Measurements from ENCODE around the gene EXOC4.

EXOC4 gene

GRCh38 chr7:133682364-133683181 is 429.7 kb downstream of the EXOC4 start:
- DNase-seq, result no peak

GRCh38 chr7:133683182-133683454 is 430.2 kb downstream of the EXOC4 start:
- no peak for DNase-seq

- no peak for DNase-seq
These were observed 435.8 kb downstream of the EXOC4 start for GRCh38 chr7:133688483-133689239.

DNA sequence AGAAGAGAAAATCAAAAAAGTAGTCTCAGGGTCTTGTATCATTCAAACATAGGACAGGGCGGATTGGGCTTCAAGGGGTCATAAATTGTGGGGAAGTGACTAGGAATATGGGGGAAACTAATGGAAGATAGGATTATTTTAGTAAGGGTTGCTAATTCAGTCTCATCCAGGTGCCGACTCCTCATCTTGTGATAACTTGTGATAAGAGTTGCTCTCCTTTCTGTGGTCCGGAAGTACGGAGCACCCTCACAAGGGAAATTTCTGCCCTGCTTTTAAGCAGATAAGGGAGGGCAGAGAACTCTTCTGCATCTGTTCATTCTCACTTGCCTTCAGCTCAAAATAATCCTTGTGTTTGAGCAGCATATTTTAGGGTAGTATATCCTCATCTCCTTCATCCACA is 437.9 kb downstream of the EXOC4 start:
- DNase-seq, result no peak

DNA sequence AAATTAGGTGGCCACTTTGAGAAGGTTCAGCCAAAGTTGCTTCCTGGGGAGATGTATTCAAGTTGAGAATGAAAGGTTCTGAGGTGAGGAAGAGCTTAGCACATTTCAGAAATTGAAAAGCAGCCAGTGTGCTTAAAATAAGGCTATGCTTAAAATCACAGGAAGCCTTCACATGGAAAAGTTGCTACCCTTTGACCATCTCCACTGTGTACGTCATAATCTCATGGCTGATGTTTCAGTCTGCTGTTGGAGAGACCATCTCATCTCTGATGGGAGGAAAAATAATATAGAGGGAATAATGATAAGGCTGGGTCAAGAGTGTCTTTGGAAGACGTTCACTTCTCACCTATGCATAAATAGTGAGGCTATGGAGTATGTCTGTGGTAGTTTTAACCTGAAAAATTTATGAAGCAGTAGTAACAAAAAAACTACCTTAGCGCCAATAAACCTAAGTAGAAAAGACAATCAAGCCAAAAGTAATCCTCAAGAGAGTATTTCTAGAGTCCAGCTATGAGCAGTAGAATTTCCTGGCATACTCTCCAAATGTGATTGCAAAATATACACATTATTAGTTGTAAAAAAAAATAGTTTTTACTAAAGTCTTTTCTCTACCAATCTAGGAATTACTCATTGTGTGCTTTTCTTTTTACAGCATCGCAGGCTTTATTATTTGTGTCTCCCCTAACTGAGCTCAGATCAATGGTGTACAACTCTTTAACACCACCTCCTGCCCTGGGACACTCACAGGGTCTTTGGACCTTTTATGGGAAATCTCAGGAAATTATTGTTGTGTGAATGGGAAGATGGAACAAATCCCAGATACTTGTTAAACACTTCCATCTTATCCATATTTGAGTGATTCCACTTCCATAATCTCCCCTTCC is 439.1 kb downstream of the EXOC4 start:
- DNase-seq, result no peak

DNA sequence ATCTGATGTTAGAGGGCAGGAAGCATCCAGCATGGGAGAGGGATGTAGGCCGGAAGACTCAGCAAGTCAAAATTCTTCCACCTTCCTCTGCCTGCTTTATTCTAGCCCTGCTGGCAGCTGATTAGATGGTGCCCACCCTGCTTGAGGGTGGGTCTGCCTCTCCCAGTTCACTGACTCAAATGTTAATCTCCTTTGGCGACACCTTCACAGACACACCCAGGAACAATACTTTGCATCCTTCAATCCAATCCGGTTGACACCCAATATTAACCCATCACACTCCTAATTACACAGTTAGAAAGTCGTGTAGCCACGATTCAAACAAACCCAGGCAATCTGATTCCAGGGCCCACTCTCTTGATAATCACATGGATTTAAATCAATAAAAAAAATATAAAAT is 440.4 kb downstream of the EXOC4 start:
- no peak for DNase-seq

DNA sequence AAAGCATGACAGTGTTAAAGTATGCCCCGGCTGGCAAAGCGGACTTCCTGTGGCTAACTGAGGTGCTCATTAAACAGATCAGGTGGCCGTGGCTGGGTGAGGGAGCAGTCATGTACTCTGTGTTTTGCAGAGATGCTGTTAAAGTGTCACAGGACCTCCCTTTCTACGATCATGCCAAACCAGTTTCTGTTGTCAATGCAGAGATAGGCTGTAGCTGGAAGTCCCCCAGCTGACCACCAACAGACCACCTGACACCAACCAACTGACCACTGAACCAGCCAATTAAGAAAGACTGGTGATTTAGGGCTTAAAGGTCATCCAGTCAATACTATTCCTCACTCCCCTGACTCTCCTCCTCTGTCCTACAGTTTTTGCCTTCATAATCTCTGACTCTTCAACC is 443.2 kb downstream of the EXOC4 start:
- DNase-seq, result no peak

DNA sequence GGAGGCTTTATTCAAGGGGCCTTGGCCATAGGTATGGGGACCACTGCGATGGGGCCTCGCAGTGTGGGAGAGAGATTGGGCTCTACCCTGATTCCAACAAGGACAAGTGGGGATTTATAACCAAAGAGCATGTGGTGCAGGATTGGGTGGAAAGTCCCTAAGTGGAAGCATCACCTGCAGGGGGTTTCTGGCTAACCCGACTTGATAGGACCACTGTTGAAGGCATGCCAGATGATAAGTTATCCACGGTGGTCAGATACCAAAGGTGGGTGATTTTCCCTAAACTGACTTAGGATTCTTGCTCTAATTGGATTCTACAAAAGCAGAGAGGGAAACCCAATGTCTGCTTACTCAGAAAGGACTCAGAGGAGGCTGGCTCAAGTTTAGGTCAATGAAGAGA is 444.7 kb downstream of the EXOC4 start:
- DNase-seq, result no peak

GRCh38 chr7:133698127-133698526 is 445.2 kb downstream of the EXOC4 start:
- no peak for DNase-seq

GRCh38 chr7:133699386-133699785 is 446.5 kb downstream of the EXOC4 start:
- DNase-seq, result no peak

GRCh38 chr7:133702078-133702477 is 449.2 kb downstream of the EXOC4 start:
- DNase-seq, result no peak

- no peak for DNase-seq
These were observed 450.1 kb downstream of the EXOC4 start for GRCh38 chr7:133702960-133703359.

DNA sequence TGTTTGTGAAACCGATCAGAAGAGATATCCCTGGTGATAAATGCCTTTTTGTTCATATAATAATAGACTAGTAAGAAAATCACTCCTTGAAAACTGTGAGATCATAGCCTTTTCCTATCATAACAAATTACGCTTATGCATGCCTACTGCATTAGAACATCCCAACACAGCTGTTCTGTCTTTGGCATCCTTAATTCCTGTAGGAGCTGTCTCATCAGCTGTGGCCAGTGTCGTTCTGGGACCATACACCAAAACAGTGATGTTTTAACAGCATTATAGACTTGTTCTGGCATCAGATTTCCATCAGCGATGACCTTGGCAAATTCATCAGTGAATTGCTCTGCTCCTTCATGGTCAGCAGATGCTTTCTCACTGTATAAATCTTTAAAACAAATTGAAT is 450.7 kb downstream of the EXOC4 start:
- no peak for DNase-seq

DNA sequence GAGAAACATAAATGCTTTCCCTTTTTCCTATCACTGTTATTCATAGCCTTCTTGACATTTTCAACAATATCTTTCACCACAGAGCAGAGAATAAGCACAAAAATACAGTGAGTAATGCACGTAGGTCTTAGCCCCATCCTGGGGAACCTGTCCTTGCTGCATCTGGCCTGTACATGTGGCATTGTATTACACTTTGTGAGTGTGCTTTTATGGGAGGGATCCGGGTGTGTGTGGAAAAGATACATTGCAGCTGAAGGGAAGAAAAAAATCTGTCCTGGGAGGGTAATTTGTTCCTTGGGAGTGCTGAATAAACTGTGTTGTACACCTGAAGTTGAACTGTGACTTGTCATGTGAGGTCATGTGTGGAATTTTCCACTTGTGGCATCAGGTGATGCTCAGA is 451.6 kb downstream of the EXOC4 start:
- no peak for DNase-seq

GRCh38 chr7:133705596-133705995 is 452.7 kb downstream of the EXOC4 start:
- no peak for DNase-seq

GRCh38 chr7:133706016-133706415 is 453.1 kb downstream of the EXOC4 start:
- no peak for DNase-seq

DNA sequence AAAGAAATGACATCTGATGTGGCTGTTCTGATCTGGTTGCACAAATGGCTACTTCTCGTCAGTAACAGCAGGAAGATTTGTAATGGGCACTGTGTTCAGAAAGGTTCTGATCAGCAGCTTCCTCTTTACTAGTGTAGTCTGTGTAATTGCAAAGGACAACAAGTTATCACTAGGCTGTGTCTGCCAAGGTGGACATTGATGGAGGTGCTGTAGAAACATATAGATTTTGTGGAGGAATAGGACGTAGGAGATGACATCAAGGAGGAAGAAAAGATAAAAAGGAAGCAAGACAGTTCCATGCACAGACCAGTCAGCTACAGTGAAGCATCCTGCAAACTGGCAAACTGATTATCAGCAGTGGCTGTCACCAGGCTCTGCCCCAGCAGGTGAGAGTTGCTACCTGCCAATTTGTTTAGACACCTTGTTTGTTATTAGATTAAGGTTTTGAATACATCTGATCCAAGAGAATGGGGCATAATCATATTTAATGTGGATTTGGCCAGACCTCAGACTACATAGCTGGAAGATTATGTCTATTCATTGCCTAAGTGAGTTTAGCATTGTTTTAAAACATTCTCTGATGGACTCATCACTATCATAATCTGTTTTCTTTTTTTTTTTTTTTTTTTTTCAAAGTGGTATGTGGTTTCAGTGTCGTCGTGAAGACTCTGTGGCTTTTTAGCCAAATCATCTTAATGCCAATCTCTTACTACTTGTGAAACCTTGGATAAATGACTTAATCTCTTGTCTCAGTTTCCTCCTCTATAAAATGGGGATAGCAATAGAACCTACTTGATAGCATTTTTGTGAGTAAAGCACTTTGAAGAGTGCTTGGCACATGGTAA is 456.4 kb downstream of the EXOC4 start:
- no peak for DNase-seq

DNA sequence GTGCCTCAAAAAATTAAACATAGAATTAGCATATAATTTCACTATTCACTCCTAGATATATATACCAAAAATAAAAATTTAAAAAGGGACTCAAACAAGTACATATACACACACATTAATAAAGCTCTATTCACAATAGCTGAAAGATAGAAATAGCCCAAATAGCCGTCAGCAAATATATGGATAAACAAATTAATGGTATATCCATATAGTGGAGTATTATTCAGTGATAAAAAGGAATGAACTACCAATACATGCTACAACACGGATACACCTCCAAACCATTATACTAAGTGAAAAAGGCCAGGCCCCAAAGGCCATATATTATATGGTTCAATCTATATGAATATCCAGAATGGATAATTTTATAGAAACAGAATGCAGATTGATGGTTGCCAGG is 459.7 kb downstream of the EXOC4 start:
- DNase-seq, result no peak

GRCh38 chr7:133714654-133715053 is 461.8 kb downstream of the EXOC4 start:
- no peak for DNase-seq

DNA sequence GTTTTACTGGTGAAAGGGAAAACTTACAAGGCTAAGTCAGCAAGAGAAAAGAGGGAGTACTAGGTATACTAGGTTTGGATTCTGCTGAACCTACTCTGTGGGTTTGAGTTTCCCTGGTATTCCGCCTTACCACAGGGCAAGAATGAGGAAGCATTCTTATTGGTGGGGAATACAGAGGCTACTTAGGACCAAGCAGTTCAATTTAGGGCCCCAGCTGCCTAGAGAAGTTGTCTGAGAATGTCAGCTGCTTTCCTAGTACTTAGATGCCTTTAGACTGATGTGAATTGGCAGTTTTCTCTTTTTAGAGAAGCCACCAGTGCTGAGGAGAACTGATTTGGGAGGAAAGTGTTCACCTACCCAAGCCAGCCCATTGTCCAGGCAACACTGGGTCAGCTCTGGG is 465.3 kb downstream of the EXOC4 start:
- no peak for DNase-seq

- DNase-seq, result no peak
These were observed 470.2 kb downstream of the EXOC4 start for GRCh38 chr7:133723044-133723443.

- DNase-seq, result no peak
These were observed 471.3 kb downstream of the EXOC4 start for GRCh38 chr7:133724148-133724547.

GRCh38 chr7:133724694-133725093 is 471.8 kb downstream of the EXOC4 start:
- no peak for DNase-seq

All from NCI-H2081 treated with DMSO at 0.1 percent for 48 hours (cell line).